DMS 273 treated with DMSO at 0.1 percent for 48 hours (cell line): Measurements from ENCODE around the gene COL4A2.
"Not testable (repeated sequence)": the region's sequence is repeated elsewhere in the genome, so short reads cannot be mapped to it uniquely, and the experiment has no call there.

Experiments used
- DNase-seq: peaks from one replicate; lab custom pipeline; 2025; lab: John Stamatoyannopoulos, UW

COL4A2 gene

GRCh38 chr13:110475117-110475516 is 168.0 kb downstream of the COL4A2 start:
- no peak for DNase-seq

GRCh38 chr13:110475550-110476219 is 168.6 kb downstream of the COL4A2 start:
- no peak for DNase-seq

- no peak for DNase-seq
Measured at GRCh38 chr13:110476220-110476617, 169.1 kb downstream of the COL4A2 start.

- DNase-seq, result no peak
Measured at GRCh38 chr13:110477706-110478245, 170.7 kb downstream of the COL4A2 start.

GRCh38 chr13:110478405-110479214 is 171.5 kb downstream of the COL4A2 start:
- no peak for DNase-seq

- DNase-seq, result no peak
Measured at GRCh38 chr13:110479215-110479545, 172.1 kb downstream of the COL4A2 start.

GRCh38 chr13:110479648-110480047 is 172.6 kb downstream of the COL4A2 start:
- DNase-seq, result no peak

- no peak for DNase-seq
Measured at GRCh38 chr13:110480161-110480560, 173.1 kb downstream of the COL4A2 start.

DNA sequence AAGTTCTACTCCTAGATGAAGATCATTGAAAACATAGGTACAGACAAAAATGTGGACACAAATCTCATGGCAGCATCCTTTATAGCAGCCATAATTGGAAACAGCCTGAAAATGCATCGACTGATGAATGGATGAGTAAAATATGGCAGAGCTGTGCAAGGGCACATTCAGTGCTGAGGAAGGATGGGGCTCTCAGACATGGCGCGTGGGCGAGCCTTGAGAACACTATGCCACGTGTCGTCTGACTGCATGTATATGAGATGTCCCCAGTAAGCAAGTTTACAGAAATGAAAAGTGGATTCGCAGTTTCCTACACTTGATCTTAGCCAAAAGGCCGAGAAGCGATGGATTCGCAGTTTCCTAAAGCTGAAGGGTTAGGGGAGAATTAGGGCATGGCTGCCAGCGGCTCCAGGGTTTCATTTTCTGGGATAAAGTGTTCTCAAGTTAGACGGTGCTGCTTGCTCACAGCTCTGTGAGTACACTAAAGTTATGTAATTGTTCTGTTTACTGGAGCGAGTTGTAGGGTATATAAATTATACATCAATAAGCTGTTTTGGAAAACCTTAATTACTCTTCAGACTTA is 176.4 kb downstream of the COL4A2 start:
- no peak for DNase-seq

DNA sequence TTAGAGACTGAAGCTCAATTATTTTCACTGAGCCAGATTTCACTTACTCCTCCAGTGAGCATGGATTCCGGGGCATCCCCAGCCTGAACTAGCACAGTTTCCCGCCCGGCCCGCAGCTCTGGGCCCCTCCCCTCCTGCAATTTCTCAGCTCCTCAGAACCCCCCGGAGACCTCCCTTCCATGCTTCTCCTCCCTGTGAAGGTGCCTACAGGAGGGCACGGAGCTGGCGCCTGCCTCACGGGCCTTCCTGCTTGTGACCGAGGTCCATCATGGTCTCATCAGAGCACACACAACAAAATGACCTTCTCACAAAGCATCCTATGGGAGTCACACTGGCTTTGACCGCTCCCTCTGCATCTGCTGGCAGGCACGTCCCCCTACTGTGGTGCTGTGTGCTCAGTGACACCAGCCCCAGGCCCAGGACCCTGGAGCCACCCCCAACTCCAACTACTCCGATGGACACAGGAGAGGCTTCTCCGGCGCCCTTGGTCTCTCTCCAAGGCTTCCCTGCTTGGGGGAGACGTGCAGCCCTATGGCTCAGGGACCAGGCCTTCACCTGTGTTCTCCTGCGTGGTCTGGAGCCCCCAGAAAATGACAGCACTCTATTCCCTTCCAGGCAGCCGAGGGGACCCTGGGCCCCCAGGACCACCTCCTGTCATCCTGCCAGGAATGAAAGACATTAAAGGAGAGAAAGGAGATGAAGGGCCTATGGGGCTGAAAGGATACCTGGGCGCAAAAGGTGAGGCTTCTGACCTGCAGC is 177.4 kb downstream of the COL4A2 start:
- no peak for DNase-seq

GRCh38 chr13:110485604-110486003 is 178.5 kb downstream of the COL4A2 start:
- DNase-seq, result no peak

DNA sequence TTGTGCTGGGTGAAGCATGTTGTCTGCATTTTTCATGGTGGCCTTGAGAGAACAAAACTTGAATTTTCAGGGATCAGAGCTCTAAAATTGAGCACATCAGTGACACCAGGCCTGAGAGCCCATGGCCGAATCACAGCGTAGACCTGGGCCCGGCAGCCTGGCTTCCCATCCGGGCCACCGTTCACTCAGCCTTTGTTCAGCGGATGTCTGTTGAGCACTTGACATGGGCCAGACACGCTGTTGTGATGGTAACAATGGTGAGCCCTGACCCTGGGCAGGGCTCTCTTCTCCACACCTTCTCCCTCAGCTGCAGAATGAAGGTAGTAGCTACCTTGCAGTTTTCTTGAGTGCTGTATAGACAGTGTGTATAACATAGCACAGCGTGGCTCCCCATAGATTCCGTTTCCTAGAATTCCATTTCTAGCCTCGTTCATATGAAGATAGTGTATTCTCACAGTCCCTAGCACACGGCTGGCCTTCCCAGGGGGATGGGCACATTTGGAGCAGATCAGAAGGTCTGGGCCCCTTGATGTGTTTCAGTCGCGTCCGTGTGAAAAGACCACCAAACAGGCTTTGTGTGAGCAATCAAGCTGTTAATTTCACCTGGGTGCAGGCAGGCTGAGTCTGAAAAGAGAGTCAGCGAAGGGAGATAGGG is 179.1 kb downstream of the COL4A2 start:
- DNase-seq, result no peak

DNA sequence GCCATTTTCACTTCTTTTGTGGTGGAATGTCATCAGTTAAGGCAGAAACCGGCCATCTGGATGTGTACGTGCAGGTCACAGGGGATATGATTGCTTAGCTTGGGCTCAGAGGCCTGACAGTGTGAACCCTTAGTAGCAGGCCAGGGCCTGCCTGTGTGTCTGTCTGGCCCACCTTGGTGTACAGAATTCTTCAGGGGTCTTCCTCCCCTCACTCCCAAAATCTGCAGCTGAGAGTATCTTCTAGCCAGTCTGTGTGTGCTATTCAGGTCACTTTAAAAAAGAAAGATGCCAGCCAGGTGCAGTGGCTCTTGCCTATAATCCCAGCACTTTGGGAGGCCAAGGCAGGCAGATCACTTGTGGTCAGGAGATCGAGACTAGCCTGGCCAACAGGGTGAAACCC is 179.8 kb downstream of the COL4A2 start:
- not testable (repeated sequence) for DNase-seq

DNA sequence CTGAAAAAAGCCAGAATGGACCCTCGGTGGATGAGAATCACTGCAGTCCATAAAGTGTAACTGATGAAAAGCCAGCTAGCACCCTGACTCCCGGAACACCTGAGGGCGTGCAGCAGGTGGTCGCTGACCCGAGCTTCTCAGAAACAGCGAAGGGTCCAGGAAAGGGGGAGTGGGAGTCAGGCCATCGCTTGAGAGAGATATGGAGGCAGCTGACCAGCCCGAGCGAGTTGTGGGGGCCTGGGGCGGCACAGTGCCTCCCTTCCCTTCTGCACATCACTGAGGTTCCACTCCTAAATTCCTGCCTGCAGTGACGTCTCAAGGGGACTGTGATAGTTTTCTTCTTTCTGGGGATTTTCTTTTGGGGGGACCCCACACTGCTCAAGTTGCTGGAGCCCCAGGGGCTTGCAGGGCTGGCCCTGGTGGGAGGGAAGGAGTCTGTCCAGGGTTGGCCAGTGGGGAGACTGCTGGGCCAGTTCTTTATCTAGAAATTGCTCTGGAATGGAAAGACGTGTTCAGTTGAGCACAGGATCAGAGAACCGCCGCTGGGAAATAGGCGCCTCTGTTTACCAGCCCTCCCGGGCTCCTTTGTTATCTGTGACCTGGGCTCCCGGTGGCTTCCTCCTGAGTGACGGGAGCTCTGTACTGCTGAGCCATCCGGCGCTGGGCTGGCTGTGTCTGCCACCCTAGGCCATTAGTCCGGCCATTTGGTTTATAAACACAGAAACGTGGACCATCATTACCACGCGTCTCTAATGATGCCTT is 183.1 kb downstream of the COL4A2 start:
- DNase-seq, result no peak

DNA sequence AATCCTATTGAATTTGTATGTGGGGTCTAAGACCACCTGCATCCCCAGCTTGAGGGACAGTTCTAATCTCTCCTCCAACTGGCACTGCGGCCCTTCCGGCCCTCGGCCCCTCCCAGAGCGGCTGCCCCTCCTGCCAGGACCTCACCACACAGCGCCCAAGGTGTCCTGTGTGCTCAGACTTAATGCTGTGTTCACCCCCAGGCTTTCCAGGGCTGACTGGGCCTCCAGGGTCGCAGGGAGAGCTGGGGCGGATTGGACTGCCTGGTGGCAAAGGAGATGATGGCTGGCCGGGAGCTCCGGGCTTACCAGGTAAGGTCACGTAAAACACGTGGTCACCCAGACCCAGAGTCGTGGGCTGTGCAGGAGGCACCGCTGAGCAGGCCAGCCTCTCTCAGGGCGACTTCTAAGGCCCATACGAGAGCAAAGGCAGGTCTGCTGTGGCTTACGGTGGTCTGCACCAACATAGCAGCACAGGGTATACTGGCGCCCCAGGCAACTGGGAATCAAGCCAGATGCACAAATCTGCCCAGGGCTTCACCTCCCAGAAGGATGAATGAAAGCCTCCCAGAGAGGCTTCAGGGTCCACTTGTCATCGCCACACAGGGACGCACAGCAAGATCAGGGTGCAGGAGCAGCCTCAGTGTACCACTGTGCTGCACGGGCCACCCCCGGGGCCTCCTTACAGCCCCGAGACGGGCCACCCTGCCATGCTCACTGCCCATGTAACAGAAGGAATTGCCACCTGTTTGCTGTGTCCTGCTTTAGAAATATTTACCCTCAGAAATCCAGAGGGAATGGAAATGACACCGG is 185.0 kb downstream of the COL4A2 start:
- DNase-seq, result no peak

DNA sequence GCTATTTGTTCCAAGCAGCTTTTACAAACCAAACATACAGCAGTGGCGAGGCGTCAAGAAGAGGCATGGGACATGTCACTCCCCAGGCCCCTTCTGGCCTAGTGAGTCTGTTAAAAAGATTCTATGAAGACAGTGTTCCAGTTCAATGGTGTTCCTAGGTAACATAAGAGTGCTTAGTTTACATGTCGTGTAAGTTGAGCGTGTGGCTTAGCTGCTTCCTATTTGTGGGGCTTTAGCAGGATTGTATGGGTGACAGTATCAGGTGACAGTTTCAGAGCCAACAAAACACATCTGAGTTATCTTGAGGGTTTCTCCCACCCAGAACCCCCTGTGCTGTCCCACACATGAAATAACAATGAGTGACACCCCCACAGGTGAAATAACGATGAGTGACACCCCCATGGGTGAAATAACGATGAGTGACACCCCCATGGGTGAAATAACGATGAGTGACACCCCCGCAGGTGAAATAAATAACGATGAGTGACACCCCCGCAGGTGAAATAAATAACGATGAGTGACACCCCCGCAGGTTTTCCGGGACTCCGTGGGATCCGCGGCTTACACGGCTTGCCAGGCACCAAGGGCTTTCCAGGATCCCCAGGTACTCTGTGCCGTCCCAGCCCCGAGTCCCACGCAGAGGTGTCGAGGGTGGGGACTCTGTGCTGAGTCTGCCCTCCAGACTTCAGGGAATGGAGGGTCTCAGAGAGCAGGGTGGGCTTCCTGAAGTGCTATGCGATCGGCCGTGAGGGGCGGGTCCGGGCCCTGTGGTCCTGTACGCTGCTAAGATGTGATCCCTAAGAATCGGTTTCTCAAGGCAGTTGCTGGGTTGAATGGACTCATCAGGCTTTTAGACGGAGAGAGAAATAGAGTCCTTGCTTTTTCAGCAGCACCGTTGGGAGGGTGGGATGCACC is 185.9 kb downstream of the COL4A2 start:
- DNase-seq, result no peak

GRCh38 chr13:110493613-110494012 is 186.5 kb downstream of the COL4A2 start:
- DNase-seq, result no peak

GRCh38 chr13:110495376-110495775 is 188.3 kb downstream of the COL4A2 start:
- no peak for DNase-seq

GRCh38 chr13:110495881-110496280 is 188.8 kb downstream of the COL4A2 start:
- DNase-seq, result no peak
